ENCODE measurements around the gene CHI3L1.

Gene CHI3L1

GRCh38 chr1:203227371-203228083, 41.0 kb upstream of the CHI3L1 start:
- H3K4me3 ChIP-seq (IDR thresholded peaks at IDR 0.05; ENCODE audit: insufficient read depth, low read depth, low read length): no peak overlapping the region
- H3K4me1 ChIP-seq (ENCODE audit: low read depth, poor library complexity, severe bottlenecking): no peaks in the 10 kb centered on the region
- H3K27me3 ChIP-seq (ENCODE audit: insufficient read depth, low read depth): no peaks in the 10 kb centered on the region; the same call in 1 of the 2 replicates
- H3K79me2 ChIP-seq (ENCODE audit: insufficient read depth, low read depth): no peaks in the 10 kb centered on the region
- H3K9ac ChIP-seq: no peak overlapping the region
- no peak overlapping the region for H3K4me2 ChIP-seq
- H3K36me3 ChIP-seq (ENCODE audit: insufficient read depth): no peaks in the 10 kb centered on the region
- H2AFZ ChIP-seq (ENCODE audit: low read depth): no peak overlapping the region
- H3K27ac ChIP-seq: no peak overlapping the region
- TF ChIP-seq CTCF (conservative IDR thresholded peaks at IDR 0.05; ENCODE audit: low read depth, low read length): no peak
- H4K20me1 ChIP-seq (ENCODE audit: insufficient read depth): no peaks in the 10 kb centered on the region

DNA sequence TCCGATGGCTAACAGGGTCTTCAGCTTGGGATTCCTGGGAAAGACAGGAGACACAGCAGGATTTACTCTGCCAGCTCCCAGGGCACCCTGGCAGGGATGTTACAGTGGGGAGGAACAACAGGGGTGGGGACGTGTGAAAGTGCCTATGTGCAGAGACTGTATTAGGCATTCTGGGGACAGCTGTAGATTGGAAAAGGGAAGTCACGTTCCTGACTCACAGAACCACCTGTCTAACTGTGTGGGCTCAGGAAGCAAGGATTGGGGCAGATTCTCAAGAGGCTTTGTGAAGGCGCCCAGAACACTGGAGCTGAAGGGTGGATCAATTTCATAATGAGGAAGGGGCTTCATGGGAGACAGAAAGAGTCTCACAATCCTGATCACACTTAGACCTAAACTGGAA, 38.6 kb upstream of the CHI3L1 start:
- Histone ChIP-seq H3K79me2 (ENCODE audit: insufficient read depth, low read depth) (no peaks in the 10 kb centered on the region), H3K36me3 (ENCODE audit: insufficient read depth) (no peaks in the 10 kb centered on the region), H3K4me3 (IDR thresholded peaks at IDR 0.05; ENCODE audit: insufficient read depth, low read depth, low read length) (no peak overlapping the region), H4K20me1 (ENCODE audit: insufficient read depth) (no peaks in the 10 kb centered on the region), H3K27me3 (ENCODE audit: insufficient read depth, low read depth) (no peaks in the 10 kb centered on the region; the same call in 1 of the 2 replicates), H3K4me1 (ENCODE audit: low read depth, poor library complexity, severe bottlenecking) (no peaks in the 10 kb centered on the region), H3K4me2 (no peak overlapping the region), H2AFZ (ENCODE audit: low read depth) (no peak overlapping the region), H3K27ac (no peak overlapping the region), H3K9ac (no peak overlapping the region)
- no peak for TF ChIP-seq CTCF (conservative IDR thresholded peaks at IDR 0.05; ENCODE audit: low read depth, low read length)

GRCh38 chr1:203223012-203223775, 36.7 kb upstream of the CHI3L1 start:
- Histone ChIP-seq H3K4me2 (no peak overlapping the region), H3K36me3 (ENCODE audit: insufficient read depth) (no peaks in the 10 kb centered on the region), H3K9ac (no peak overlapping the region), H3K4me3 (IDR thresholded peaks at IDR 0.05; ENCODE audit: insufficient read depth, low read depth, low read length) (no peak overlapping the region), H4K20me1 (ENCODE audit: insufficient read depth) (no peaks in the 10 kb centered on the region), H3K4me1 (ENCODE audit: low read depth, poor library complexity, severe bottlenecking) (no peaks in the 10 kb centered on the region), H2AFZ (ENCODE audit: low read depth) (no peak overlapping the region), H3K27ac (no peak overlapping the region), H3K27me3 (ENCODE audit: insufficient read depth, low read depth) (no peaks in the 10 kb centered on the region; the same call in 1 of the 2 replicates), H3K79me2 (ENCODE audit: insufficient read depth, low read depth) (no peaks in the 10 kb centered on the region)
- TF ChIP-seq CTCF (conservative IDR thresholded peaks at IDR 0.05; ENCODE audit: low read depth, low read length): no peak

GRCh38 chr1:203219934-203220333, 33.4 kb upstream of the CHI3L1 start:
- H3K4me3 ChIP-seq (IDR thresholded peaks at IDR 0.05; ENCODE audit: insufficient read depth, low read depth, low read length): no peak overlapping the region
- no peaks in the 10 kb centered on the region for H4K20me1 ChIP-seq (ENCODE audit: insufficient read depth)
- no peaks in the 10 kb centered on the region; the same call in 1 of the 2 replicates for H3K27me3 ChIP-seq (ENCODE audit: insufficient read depth, low read depth)
- H3K36me3 ChIP-seq (ENCODE audit: insufficient read depth): no peaks in the 10 kb centered on the region
- TF ChIP-seq CTCF (conservative IDR thresholded peaks at IDR 0.05; ENCODE audit: low read depth, low read length): no peak
- no peaks in the 10 kb centered on the region for H3K79me2 ChIP-seq (ENCODE audit: insufficient read depth, low read depth)
- no peaks in the 10 kb centered on the region for H3K4me1 ChIP-seq (ENCODE audit: low read depth, poor library complexity, severe bottlenecking)
- no peak overlapping the region for H3K27ac ChIP-seq
- H3K9ac ChIP-seq: no peak overlapping the region
- no peak overlapping the region for H2AFZ ChIP-seq (ENCODE audit: low read depth)
- H3K4me2 ChIP-seq: no peak overlapping the region
